Activated T-helper 1 cell treated with anti-CD3 and anti-CD28 coated beads, Interleukin-12 subunit alpha, Interleukin-12 subunit beta, Interleukin-2, Interleukin-4 antibody, amounts not matched to agents 30 ng/mL and 10 ng/mL and 1 ng/mL, durations not matched to agents 14 hours and 24 hours and 36 hours (primary cell): ENCODE measurements around the gene DPP6. TPM values are rescaled to one million over a fixed set of nuclear protein-coding genes. Genes with fewer than 3 reads are reported as not detected.

Experiments
- DNase-seq: peaks from one replicate; pipeline ENCODE4 v3.0.0; 2021; ENCODE audit warnings: low spot score
- H3K27ac Mint-ChIP-seq: one replicate; pipeline ENCODE4 v1.8.0; 2021; ENCODE audit warnings: mild to moderate bottlenecking, mixed read lengths
- H3K27me3 Mint-ChIP-seq: one replicate; pipeline ENCODE4 v1.8.0; 2022; ENCODE audit warnings: mild to moderate bottlenecking, moderate library complexity, mixed read lengths; ENCODE audit not compliant: insufficient read depth
- H3K36me3 Mint-ChIP-seq: one replicate; pipeline ENCODE4 v1.8.0; 2021; ENCODE audit warnings: low read depth, mixed read lengths
- H3K4me1 Mint-ChIP-seq: one replicate; pipeline ENCODE4 v1.8.0; 2021; ENCODE audit warnings: low read depth, mixed read lengths
- H3K4me3 Mint-ChIP-seq: one replicate; pipeline ENCODE4 v1.8.0; 2021; ENCODE audit warnings: mild to moderate bottlenecking, moderate library complexity, mixed read lengths
- H3K9me3 Mint-ChIP-seq: one replicate; pipeline ENCODE4 v1.8.0; 2021; ENCODE audit warnings: mixed read lengths
- intact Hi-C: fragments of 100-400 bp; cut with micrococcal nuclease; formaldehyde crosslinking; loops from one replicate; pipeline ENCODE4 v1.15.1; 2024
- total RNA-seq: library from RNA; stranded (reverse); gene quantifications from 2 replicates; pipeline ENCODE4 v1.2.3, GENCODE V29; 2022

Gene DPP6
- total RNA-seq, 1 donor from 2014 or later, result not detected

DNA sequence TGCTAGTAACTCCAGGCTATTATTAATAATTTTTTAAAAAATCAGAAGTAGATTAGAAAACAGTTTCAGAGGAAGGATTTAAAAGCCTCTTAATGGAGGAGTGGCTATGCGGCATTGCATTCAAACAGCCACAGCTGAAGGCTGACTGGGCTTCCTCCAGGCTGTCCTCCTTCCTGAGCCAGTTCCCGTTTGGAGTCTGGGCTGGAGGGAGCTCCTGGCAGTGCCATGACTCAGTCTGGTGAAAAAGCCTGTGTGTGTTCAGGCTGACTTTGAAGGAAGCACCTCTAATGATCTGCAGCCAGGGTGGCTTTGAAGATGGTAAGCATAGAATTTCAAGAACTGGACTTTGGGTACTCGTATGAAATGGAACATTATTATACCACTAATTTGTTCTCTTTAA, 134.6 kb downstream of the DPP6 start:
- Mint-ChIP-seq H3K36me3 (no peaks in the 10 kb centered on the region), H3K4me3 (no peak overlapping the region), H3K9me3 (no peaks in the 10 kb centered on the region), H3K27ac (no peak overlapping the region), H3K27me3 (peaks cover 3% of the 10 kb centered on the region), H3K4me1 (no peaks in the 10 kb centered on the region)
- intact Hi-C loops, result no loop called here
- no peak for DNase-seq

DNA sequence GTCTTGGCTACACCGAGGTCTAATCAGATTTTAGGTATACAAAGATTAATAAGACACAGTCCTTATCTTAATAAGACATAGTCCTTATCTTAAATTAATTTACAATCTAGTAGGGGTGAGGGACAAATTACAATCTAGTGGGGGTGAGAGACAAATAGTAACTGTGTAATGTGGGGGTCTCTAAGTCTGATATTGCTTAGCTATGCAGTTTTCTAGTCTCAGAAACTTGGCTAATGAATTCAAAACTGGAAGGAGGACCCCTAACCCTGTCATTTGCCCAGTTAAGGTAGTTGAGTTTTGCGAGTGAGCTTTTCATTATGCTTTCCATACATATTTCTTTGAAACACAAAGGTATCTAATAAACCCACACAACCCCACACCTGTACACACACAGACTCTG, 136.1 kb downstream of the DPP6 start:
- H3K27me3 Mint-ChIP-seq, result no peaks in the 10 kb centered on the region
- H3K36me3 Mint-ChIP-seq, result no peaks in the 10 kb centered on the region
- intact Hi-C loops, result no loop called here
- H3K4me1 Mint-ChIP-seq, result no peaks in the 10 kb centered on the region
- no peak overlapping the region for H3K27ac Mint-ChIP-seq
- H3K9me3 Mint-ChIP-seq, result no peaks in the 10 kb centered on the region
- no peak overlapping the region for H3K4me3 Mint-ChIP-seq
- no peak for DNase-seq

- no peaks in the 10 kb centered on the region for H3K4me1 Mint-ChIP-seq
- no peaks in the 10 kb centered on the region for H3K36me3 Mint-ChIP-seq
- intact Hi-C loops, result no loop called here
- no peaks in the 10 kb centered on the region for H3K27me3 Mint-ChIP-seq
- no peak overlapping the region for H3K27ac Mint-ChIP-seq
- H3K9me3 Mint-ChIP-seq, result peaks cover 5% of the 10 kb centered on the region
- H3K4me3 Mint-ChIP-seq, result no peak overlapping the region
- no peak for DNase-seq
Observed at GRCh38 chr7:154195266-154195665, 143.1 kb downstream of the DPP6 start.

- peaks cover 5% of the 10 kb centered on the region for H3K9me3 Mint-ChIP-seq
Observed at GRCh38 chr7:154198481-154198880, 146.3 kb downstream of the DPP6 start.

DNA sequence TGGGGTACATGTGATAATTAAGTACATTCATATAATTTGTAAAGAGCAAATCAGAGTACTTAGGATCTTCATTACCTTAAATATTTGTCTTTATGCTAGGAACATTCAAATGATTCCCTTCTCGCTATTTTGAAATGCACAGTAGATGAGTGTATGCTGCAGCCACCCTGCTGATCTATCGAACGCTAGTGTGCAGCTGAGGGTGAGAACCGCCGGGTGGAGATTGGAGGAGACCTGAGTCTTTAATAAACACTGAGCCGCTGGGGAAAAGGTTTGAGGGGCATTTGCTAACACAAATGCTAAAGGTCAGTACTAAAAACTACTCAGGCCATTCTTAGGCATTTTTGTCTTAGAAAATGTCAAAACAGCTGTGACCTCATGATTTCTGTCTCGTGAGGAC, 148.0 kb downstream of the DPP6 start:
- intact Hi-C loops, result no loop called here
- Mint-ChIP-seq H3K4me3 (no peak overlapping the region), H3K27ac (no peak overlapping the region), H3K27me3 (no peaks in the 10 kb centered on the region), H3K4me1 (no peaks in the 10 kb centered on the region), H3K9me3 (no peaks in the 10 kb centered on the region), H3K36me3 (no peaks in the 10 kb centered on the region)
- no peak for DNase-seq

More at GRCh38 chr7:154198481-154198880, 146.3 kb downstream of the DPP6 start:
- DNase-seq, result no peak
- Mint-ChIP-seq H3K36me3 (no peaks in the 10 kb centered on the region), H3K4me3 (no peak overlapping the region), H3K4me1 (no peaks in the 10 kb centered on the region), H3K27me3 (no peaks in the 10 kb centered on the region), H3K27ac (no peak overlapping the region)
- intact Hi-C loops, result no loop called here

DNA sequence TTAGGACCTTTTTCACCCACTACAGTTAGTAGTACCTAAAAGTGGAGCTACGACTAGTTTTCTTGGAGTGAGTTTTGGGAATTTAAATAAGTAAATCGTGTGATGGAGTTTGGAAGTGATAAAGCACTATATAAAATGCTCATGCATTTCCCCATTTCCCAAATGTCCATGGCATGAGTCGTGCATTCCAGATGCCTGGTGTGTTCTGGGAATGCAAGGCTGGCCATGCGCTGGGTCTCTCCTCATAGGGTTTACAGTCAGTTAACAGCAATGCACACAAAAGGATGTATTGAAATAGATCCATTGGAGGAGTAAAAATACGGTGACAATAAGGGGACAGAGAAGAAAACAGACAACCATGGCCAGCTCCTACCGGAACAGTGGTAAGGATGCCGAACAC, 149.8 kb downstream of the DPP6 start:
- no peaks in the 10 kb centered on the region for H3K4me1 Mint-ChIP-seq
- H3K27ac Mint-ChIP-seq, result no peak overlapping the region
- intact Hi-C loops, result no loop called here
- H3K9me3 Mint-ChIP-seq, result no peaks in the 10 kb centered on the region
- H3K27me3 Mint-ChIP-seq, result no peaks in the 10 kb centered on the region
- no peaks in the 10 kb centered on the region for H3K36me3 Mint-ChIP-seq
- DNase-seq, result no peak
- H3K4me3 Mint-ChIP-seq, result no peak overlapping the region

DNA sequence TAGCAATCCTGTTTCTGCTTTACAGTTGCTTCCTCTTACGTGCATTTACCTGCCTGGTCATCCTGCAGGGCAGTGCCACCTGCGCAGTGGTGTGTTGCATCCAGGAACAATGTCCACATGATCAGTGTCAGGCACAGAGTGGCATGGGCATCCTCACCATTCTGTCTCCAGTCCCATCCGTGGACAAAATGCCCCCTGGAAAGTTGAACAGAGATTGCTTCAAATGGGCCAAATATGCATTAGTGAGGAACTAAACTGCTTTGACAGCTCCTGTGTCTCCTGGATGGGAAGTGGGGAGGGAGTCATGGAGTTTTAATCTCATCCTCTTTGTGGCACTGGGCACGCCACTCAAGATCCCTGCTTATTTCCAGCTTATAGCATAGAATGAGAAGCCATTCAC, 151.8 kb downstream of the DPP6 start:
- Mint-ChIP-seq H3K9me3 (no peaks in the 10 kb centered on the region), H3K4me3 (no peak overlapping the region), H3K27me3 (no peaks in the 10 kb centered on the region), H3K27ac (no peak overlapping the region), H3K4me1 (no peaks in the 10 kb centered on the region), H3K36me3 (no peaks in the 10 kb centered on the region)
- no peak for DNase-seq
- intact Hi-C loops, result no loop called here

GRCh38 chr7:154212861-154213260, 160.7 kb downstream of the DPP6 start:
- no peaks in the 10 kb centered on the region for H3K27me3 Mint-ChIP-seq
- H3K9me3 Mint-ChIP-seq, result peaks cover 6% of the 10 kb centered on the region
- H3K4me3 Mint-ChIP-seq, result no peak overlapping the region
- H3K27ac Mint-ChIP-seq, result no peak overlapping the region
- intact Hi-C loops, result no loop called here
- H3K36me3 Mint-ChIP-seq, result no peaks in the 10 kb centered on the region
- no peak for DNase-seq
- no peaks in the 10 kb centered on the region for H3K4me1 Mint-ChIP-seq

DNA sequence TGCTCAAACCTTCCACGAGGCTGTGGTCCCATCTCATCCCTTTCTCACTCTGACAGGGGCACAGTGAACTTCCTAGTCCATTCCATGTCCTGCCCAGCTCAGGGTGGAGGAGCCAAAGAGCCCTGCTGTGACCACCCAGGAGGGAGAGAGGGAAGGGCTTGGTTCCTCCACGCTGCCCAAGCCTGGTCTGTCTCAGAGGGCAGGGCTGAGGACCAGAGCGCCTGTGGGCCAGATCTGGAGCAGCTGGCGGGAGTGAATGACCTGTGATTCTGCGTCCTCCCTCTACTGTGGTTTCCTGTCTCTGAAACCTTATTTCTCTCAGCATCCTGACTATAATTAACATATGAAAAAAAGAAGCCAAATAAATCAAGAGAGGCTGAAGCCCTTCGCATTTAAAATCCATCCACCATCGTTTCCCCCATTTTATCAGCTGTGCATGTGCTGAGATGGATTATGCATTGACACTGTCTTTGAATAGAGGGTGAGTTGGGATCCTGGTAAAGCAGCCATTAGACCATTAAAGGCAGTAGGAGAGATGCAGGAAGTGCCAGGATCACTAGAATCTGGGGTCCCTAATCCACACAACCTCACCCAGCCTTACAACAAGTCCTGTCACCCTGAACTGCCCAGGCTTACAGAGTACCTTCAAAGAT, 165.6 kb downstream of the DPP6 start:
- Mint-ChIP-seq H3K36me3 (no peaks in the 10 kb centered on the region), H3K4me1 (no peaks in the 10 kb centered on the region), H3K9me3 (peaks cover 11% of the 10 kb centered on the region), H3K4me3 (no peak overlapping the region), H3K27ac (no peak overlapping the region), H3K27me3 (no peaks in the 10 kb centered on the region)
- DNase-seq, result no peak
- intact Hi-C loops, result no loop called here

- Mint-ChIP-seq H3K9me3 (peaks cover 21% of the 10 kb centered on the region), H3K4me3 (no peak overlapping the region), H3K36me3 (no peaks in the 10 kb centered on the region), H3K27ac (no peak overlapping the region), H3K27me3 (no peaks in the 10 kb centered on the region), H3K4me1 (no peaks in the 10 kb centered on the region)
- intact Hi-C loops, result no loop called here
- DNase-seq, result no peak
Observed at GRCh38 chr7:154231732-154232131, 179.5 kb downstream of the DPP6 start.

GRCh38 chr7:154232700-154233099, 180.5 kb downstream of the DPP6 start:
- Mint-ChIP-seq H3K36me3 (no peaks in the 10 kb centered on the region), H3K4me3 (no peak overlapping the region), H3K4me1 (no peaks in the 10 kb centered on the region), H3K27me3 (no peaks in the 10 kb centered on the region), H3K27ac (no peak overlapping the region), H3K9me3 (peaks cover 24% of the 10 kb centered on the region)
- intact Hi-C loops, result no loop called here
- DNase-seq, result no peak

DNA sequence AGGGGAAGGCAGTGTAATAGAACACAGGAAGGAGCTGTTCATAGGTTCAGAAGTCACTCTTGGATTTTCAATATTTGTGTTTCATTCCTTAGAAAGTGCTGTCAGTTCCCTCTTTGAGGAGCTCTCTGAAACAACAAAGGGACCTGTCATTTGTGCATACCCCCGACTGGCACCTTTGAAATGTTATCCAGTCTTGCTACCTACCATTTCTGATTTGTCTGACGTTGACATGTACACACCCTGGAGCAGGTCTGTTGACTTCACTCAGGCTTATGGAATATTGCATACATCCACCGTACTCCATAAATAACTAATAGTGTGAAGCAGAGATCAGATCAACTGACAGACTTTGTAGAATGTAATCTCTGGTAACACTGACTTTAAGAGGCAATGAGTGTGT, 189.8 kb downstream of the DPP6 start:
- no peaks in the 10 kb centered on the region for H3K4me1 Mint-ChIP-seq
- H3K27ac Mint-ChIP-seq, result no peak overlapping the region
- intact Hi-C loops, result no loop called here
- no peaks in the 10 kb centered on the region for H3K27me3 Mint-ChIP-seq
- no peak for DNase-seq
- H3K4me3 Mint-ChIP-seq, result no peak overlapping the region
- peaks cover 12% of the 10 kb centered on the region for H3K9me3 Mint-ChIP-seq
- no peaks in the 10 kb centered on the region for H3K36me3 Mint-ChIP-seq

DNA sequence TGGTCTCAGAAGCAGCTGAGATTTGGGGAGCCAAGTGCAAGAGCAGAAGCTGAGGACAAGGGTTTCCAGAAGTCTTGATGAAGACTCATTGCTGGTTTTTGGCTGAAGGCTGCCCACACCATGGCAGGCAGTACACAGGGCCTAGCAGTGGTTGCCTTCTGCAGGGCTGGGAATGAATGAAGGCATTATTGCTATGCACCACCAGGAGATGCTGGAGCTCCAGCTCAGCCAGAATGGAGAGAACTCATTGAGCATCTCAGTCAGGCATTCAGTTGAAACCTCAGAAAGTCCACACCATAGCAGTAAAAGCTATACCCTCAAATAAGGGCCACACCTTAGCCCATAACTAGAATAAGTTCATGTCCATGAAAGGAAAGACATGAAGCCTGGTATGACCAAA, 190.5 kb downstream of the DPP6 start:
- H3K36me3 Mint-ChIP-seq, result no peaks in the 10 kb centered on the region
- peaks cover 10% of the 10 kb centered on the region for H3K9me3 Mint-ChIP-seq
- no peak overlapping the region for H3K4me3 Mint-ChIP-seq
- H3K4me1 Mint-ChIP-seq, result no peaks in the 10 kb centered on the region
- DNase-seq, result no peak
- no peak overlapping the region for H3K27ac Mint-ChIP-seq
- no peaks in the 10 kb centered on the region for H3K27me3 Mint-ChIP-seq
- intact Hi-C loops, result no loop called here

- Mint-ChIP-seq H3K4me3 (no peak overlapping the region), H3K9me3 (peaks cover 12% of the 10 kb centered on the region), H3K36me3 (no peaks in the 10 kb centered on the region), H3K4me1 (no peaks in the 10 kb centered on the region), H3K27ac (no peak overlapping the region), H3K27me3 (no peaks in the 10 kb centered on the region)
- no peak for DNase-seq
- intact Hi-C loops, result no loop called here
Observed at GRCh38 chr7:154252046-154252445, 199.8 kb downstream of the DPP6 start.
